HG03280 (cell line): Measurements from ENCODE around the gene CDX2.

ENCODE experiments used
- ATAC-seq: cut with Tn5 transposase; IDR thresholded peaks from one replicate; pipeline ENCODE4 v1.9.1; 2021; ENCODE audit warnings: mild to moderate bottlenecking, moderate library complexity; ENCODE audit not compliant: unreplicated experiment

Gene CDX2

DNA sequence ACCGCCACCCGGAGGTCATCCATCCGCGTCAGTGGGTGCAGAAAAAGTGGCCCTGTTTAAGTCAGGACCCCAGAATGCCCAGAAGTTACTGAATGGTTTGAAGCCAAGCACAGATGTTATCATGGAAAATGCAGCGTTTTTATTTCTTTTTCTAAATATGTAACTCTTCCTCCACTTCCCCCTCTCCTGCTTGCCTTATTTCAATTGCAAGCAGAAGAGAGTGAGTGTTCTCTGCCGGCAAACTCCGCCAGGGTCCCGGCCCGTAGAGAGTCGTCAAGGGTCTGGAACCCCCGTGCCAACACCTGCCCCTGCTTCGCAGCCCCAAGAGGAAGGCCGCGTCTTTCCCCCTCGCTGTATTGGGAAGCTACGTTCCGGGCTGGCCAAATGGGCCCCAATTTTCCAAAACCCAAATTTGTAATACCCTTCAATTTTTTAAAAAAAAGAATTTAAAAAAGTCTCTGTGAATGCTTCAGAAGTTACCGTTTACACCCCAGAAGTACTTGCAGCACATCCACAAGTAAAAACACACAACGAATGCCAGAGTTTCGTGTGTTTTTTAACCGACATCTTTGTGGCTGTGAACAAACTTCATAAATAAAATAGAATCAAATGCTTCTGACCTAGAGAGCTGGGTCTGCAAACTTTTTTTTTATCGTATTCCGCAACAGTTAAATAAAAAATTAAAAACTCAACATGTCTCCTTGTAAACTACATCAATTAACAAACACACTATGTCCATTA lies 50.0 kb downstream of the CDX2 start:
- no peak for ATAC-seq

DNA sequence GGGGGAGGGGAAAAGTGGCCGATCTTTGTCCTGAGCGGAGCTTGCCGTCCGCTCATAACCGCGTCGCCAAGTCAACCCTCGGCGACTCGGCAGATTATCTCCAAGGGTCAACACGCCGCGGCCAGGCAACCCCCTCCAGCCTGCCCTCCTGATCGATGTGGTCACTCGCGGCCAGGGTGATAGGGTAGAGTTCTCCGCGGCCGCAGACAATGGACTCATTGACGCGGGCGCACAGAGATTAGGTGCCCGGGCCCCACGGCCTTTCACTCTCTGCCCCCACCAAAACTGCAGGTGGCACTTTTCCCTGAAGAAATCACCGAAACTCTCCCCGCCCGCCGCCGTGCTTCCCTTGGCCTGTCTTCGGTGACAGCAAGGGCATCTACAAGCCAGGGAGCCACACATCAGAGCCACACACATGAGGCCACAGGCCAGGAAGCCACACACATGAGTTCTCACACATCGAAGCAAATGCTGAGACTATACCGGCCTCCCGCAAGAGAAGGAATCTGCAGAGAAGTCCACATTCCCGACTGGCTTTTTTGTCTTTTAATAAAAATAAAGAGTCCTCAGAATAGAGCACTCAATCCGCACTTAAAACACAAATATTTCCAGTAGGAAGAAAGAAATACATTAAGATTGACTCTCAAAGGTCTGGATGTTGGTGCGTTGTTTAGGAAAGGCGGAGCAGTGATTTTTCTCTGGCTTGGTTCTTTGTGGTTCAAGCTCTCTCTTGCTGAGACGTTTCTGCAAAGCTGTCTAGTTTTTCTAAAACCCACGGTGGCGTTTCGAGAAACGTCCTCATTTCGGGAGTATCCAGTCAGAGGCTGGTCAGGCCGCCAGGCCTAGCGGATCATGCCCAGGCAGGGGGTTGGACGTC lies 50.8 kb downstream of the CDX2 start:
- no peak for ATAC-seq

DNA sequence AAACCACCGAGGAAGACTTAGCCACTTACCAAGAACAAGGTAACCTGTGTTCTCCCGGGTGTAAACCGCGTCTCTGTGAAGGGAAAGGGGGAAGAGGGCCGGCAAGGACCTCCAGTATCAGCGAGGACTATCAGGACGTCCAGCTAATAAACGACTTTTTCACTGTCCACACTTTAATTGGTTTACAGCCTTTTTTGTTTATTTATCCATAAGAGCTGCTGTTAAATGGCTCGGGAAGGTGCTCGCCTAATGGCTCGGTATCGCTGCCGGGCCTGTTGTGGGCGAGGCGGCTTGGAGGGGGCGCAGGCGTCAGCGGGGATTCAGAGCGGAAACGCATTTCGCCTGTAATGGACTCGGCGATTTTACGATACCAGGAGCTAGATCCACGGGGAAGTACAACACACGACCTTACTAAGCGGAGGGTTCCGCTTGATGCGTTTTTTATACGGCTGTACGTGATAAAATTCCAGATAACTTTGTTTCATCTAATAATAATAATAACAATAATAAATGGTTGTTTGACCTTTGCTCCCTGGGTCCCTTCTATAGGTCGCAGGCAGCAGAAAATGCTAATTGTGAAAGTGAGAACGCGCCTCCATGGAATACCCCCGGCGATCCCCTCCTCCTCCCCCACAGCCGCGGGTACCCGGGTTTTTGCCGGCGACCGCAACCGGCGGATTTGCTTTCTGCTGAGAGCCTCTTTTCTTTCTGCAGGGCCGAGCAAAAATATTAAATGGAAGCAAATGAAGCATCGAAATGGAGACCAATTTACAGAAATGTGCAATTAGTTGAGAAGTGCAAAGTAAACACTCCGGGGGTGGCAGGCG lies 51.8 kb downstream of the CDX2 start:
- no peak for ATAC-seq

DNA sequence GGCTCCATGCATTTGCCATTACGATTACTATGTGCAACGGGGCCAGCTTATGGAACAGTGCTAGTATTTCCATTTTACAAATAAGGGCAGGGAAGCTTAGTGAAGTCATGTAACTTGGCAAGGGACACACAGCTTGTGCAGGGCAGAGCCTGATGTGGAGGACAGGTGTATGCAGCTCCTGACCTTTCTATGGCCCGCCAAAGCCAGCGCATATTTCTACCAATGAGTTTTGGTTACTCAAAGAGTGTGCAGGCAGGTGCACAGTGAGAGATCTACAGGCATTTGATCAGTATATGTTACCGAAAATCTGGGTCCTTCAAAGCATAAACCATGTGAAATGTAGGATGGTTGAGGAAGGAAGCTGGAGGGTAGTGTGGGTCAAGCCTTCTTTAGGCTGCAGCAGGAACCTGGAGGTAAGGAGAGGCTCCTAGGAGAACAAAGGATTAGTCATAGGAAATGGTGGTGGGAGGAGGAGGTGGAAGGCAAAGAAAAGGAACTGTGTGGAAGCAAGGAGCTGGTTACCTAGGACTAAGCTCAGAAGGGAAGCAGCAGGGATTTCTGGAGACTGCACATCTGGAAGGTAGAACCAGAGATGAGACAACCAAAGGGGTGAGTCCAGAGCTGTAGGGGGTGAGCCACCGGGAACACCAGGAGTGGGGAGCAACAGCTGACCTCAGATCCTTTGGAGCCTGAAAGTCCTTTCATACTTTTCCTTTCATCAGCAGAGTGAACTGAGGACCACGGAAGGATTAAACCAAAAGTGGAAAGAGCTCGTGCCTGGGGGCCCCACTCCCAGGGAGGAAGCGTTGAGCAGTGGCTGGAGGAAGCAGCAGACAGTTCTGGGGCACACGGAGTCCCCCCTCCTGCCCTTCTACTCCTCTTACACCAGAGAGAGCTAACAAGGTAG lies 53.6 kb downstream of the CDX2 start:
- ATAC-seq, result no peak

DNA sequence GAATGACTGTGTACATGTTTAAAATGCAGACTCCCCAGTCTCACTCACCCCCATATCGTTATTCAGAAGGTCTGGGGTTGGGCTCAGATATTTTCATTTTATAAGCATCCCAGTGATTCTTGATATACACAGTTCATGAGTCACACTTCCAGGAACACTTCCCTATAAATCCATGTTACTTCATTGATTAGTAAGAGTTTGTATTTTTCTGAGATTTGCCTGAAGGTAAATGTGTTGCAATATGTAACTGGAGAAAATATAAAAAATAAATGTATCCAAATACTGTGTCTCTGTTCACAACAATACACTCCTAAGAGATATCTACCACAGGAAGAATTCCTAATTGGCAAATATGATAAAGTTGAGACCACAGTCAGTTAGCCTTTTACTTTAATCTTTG lies 56.0 kb downstream of the CDX2 start:
- ATAC-seq, result no peak

DNA sequence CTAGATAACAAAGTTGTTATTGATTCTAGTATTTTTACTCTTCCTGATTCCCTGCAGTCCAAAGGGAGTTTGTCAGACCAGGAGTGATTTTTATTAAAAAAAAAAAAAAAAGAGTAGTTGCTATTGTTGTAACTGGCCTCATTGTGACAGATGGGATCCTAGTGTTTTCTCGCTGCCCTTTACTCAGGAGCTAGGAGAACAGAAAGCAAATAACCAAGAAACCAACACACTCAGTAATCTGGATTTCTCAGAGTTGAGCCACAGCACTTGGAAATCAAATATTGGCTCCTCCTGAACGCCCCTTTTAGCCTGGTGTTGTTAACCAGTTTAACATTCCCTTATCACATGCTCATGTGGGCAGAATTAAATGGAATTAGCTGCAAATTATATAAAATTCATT lies 57.6 kb downstream of the CDX2 start:
- no peak for ATAC-seq
